ENCODE data around the gene FN3KRP.
"Not testable (repeated sequence)": the region's sequence is repeated elsewhere in the genome, so short reads cannot be mapped to it uniquely, and the experiment has no call there.

The FN3KRP gene

GRCh38 chr17:82709676-82710498 lies 6.6 kb upstream of the FN3KRP start:
- DNase-seq = no peak

DNA sequence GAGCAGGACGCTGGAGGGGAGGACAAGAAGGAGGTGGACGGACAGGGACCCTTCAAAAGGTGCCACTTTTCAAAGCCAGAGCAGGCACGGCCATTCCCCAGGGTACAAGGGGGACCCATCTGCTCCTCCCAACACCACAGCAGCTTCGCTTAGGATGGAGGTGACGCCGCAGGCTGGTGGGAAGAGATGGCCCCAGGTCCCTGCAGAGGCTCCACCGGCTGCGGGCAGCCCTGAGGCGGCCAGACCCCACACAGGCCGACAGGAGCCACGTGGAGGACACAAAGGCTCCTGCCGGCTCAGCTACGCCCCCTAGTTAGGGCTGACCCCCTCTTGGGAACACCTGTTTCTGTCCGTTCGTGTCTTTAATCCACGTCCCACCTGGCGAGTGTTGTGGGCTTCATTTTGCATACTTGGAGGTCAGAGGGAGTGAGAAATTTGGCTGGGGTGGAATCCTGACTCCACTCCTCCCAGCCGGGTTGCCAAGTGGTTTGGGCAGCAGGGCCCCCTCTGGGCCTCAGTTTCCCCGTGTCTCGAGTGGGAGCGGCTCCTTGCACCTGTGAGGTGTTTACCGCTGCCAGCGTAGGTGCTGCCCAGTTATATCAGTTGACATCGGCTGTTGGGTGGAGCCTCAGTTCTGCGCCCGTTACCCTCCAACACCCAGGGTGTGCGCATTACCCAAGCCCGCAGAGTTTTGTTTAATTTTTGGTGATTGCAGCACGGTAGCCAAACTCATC lies 5.8 kb upstream of the FN3KRP start:
- no peak for DNase-seq

DNA sequence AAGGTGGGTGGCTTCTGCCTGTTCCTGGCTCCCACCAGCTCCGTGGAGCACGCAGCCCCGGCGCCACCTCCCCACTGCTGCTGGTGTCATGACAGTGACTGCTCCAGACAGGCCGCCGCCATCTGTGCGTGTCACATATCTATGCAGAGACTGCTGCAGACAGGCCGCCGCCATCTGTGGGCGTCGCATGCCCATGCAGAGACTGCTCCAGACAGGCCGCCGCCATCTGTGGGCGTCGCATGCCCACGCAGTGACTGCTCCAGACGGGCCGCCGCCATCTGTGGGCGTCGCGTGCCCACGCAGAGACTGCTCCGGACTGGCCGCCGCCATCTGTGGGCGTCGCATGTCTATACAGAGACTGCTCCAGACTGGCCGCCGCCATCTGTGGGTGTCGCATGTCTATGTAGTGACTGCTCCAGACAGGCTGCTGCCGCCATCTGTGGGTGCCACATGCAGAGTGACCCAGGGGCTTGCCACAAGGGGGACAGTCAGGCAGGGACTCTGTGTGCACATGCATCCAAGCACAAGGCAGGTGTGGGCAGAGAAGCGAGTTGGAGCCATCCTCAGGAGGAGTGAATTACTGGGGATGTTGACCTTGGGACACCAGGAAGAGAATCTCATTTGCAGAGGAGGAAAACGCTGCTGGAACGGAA lies 3.3 kb upstream of the FN3KRP start:
- DNase-seq = no peak

- no peak for DNase-seq
Observed at GRCh38 chr17:82718986-82719685, 2.6 kb downstream of the FN3KRP start.

- DNase-seq = no peak
Observed at GRCh38 chr17:82720204-82720603, 3.7 kb downstream of the FN3KRP start.

DNA sequence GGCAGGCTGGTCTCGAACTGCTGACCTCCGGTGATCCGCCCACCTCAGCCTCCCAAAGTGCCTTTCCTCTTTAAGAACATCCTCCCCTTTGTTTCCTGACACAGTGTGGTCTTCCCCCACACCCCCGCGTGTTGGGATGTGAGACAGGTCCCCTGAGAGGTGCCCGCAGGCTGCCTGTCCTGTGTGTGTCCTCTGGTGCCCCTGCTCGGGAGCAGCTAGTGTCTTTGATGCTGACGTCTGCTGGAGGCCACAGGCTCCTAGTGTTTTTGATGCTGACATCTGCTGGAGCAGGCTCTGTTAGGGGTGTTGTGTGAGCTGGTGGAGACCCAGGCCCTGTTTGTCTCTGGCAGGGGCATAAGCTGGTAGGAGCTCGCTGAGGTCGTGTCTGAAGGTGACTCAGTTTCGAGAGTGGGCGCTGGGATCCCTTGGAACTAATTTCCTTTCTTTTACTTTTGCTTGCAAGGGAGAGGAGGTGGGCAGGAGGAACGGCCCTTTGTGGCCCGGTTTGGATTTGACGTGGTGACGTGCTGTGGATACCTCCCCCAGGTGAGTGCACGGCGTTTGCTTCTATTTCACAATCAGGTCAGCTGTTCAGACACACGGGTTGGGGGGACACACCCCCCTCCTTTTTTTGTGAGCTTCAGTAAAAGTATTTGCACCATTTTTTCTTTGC lies 6.0 kb downstream of the FN3KRP start:
- DNase-seq = no peak

DNA sequence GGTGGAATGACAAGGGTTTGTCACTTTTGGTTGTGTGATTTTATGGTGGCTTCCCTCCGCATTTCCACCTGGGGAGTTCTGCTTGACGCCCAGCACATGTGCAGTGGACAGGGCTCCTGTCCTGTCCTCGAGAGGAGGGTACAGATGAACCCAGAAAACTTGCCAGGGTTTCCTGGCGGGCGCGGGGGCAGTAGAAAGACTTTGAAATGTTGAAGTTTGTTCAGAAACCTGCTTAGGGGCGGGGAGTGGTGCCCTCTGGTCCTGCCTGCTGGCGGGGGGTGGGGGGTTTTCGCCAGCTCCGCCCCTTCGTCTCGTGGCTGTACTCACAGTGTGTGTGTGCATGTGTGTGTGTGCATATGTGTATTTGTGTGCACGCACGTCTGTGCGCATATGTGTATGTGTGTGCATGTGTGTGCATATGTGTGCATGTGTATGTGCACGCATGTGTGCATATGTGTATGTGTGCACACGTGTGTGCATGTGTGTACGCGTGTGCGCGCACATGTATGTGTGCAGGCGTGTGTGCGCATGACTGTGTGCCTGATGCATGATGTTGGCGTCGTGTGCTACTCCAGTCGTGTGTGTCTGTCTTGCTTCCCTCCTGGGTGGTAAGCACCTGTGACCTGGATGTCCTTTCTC lies 6.8 kb downstream of the FN3KRP start:
- DNase-seq = no peak

DNA sequence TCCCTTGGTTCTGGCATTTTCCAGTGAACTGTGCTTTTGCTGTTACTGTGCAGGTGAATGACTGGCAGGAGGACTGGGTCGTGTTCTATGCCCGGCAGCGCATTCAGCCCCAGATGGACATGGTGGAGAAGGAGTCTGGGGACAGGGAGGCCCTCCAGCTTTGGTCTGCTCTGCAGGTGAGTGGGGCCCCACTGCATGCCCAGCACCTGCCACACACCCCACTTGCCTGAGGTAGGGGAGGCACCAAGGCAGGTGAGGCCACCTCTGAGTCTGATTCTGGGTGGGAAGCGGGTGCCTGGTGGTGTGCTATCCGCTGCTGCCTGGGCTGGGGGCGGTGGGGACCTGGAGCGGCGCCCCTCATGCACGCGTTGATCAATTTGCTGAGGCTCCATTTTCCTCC lies 9.9 kb downstream of the FN3KRP start:
- no peak for DNase-seq

- DNase-seq = no peak
Observed at GRCh38 chr17:82729479-82730260, 13.2 kb downstream of the FN3KRP start.

DNA sequence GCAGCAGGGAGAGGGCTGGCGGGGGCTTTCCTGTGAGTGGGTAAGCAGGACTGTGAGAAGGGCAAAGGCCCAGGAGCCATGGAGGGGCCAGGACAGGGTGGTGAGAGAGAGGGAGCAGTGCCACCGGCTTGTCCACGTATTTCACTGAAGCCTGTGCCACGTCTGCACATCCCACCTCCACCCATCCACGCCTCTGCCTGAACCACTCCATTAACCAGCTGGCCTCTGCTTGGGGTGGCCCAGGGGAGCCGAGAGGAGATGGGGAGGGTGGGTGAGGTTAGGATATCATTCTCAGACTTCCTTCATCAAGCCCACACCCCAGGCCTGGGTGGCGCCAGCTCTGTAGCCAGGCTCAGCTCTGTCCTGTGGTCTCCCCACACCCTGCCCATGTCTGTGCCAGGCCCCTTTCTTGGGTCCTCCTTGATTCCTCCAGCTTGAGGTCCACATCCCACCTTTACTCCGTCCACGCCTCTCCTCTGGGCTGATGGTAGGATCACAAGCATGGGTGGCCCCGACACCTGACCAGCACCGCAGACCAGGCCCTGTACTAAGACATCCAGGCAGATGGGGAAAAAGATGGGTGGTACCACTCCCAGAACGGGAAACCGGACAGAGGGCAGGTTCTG lies 15.7 kb downstream of the FN3KRP start:
- no peak for DNase-seq

- DNase-seq = no peak
Observed at GRCh38 chr17:82734987-82735866, 18.7 kb downstream of the FN3KRP start, which contains the start of gene FN3K. TSS of gene FN3K (plus strand) at chr17:82735615. CDS start at chr17:82735637, 22 bp downstream.

DNA sequence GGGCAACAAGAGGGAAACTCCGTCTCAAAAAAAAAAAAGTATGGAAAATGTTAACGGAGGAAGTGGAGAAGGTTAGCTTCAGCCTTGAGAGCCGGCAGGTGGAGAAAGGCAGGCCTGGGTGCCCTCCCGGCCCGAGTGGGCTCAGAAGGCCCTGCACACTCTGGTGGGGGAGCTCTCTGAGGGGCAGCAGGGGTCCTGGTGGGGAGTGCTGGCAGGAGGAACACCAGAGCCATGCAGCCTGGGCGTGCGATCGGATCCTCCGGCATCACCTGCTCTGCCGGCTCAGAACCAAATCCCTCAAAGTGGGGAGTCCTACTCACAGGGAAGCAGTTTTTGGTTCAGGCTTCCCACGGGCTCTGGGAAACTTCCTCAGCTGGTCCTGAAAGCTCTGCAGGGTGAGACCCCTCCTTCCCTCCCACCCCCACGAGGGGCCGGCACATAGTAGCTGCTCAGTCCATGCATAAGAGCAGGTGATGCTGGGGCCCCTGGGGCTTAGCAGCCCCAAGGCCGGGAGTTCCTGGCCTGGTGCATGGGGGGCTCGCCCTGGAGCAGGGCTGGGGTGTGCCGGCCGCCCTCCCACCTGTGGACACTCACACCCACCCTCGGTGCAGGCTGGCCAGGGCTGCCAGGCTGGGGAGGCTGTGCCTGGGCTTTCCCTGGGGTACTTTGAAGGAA lies 20.1 kb downstream of the FN3KRP start:
- DNase-seq = no peak

DNA sequence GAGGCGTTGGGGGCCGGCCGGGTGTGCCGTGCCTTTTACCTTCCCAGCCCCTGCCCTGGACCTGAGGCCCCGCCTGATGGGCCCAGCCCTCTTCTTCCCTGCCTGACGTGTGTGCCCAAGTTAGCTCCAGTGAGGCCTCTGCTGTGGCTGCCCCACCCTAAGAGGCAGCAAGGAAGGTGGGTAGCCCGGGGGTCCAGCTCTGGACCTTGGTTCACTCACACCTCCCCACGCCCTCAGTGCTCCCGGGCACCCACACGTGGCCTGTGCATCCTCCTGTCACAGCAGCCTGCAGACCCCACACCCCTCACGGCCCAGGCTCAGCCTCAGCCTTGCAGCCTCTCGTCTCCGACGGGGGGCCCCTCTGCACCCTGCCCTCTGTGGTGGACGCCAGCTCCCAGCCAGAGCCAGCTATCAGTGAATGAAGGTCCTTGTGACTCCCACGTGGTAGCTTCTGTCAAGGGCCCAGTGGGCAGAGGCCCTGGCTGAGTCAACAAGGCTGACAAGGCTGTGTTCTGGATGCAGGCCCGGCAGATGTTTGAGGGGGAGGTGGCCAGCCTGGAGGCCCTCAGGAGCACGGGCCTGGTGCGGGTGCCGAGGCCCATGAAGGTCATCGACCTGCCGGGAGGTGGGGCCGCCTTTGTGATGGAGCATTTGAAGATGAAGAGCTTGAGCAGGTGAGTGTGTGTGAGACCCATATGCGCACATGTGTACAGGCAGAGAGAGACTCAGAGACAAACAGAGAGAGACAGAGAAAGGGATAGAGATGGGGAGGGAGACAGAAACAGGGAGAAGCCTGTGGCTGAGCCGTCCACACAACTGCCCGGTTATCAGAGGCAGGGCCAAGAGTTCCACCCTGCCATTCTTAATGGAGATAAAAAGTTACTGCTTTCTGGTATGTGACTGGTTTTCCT lies 21.7 kb downstream of the FN3KRP start:
- DNase-seq = no peak

- DNase-seq = no peak
Observed at GRCh38 chr17:82740906-82741759, 24.6 kb downstream of the FN3KRP start.

- DNase-seq = no peak
Observed at GRCh38 chr17:82743344-82744219, 27.1 kb downstream of the FN3KRP start.

DNA sequence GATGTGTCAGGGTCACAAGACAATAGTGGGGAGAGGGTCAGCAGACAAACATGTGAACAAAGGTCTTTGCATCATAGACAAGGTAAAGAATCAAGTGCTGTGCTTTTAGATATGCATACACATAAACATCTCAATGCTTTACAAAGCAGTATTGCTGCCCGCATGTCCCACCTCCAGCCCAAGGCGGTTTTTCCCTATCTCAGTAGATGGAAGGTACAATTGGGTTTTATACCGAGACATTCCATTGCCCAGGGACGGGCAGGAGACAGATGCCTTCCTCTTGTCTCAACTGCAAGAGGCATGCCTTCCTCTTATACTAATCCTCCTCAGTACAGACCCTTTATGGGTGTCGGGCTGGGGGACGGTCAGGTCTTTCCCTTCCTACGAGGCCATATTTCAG lies 28.2 kb downstream of the FN3KRP start:
- DNase-seq = not testable (repeated sequence)

Measured in stimulated activated naive CD4-positive, alpha-beta T cell treated with Interleukin-2 at 50 U/mL for 16 hours (primary cell).